ENCODE measurements around the gene LCA5. TPM values are rescaled to one million over a fixed set of nuclear protein-coding genes. Genes with fewer than 3 reads are reported as not detected.
"Not testable (repeated sequence)": the region's sequence is repeated elsewhere in the genome, so short reads cannot be mapped to it uniquely, and the experiment has no call there.

Gene LCA5
- 1 to 10 TPM; 1.8 to 7.9 (median 2.6) TPM for total RNA-seq
- 1 to 10 TPM; 1.3 to 2.9 TPM for polyA plus RNA-seq

GRCh38 chr6:79536954-79537747 is at the start of gene LCA5:
Gene LCA5, minus strand, starts transcription at chr6:79537430. Its CDS starts 18,536 bp downstream, at chr6:79518894.
- DNase-seq: peak; percentile 86 to 95 (median 92)
- Histone ChIP-seq H3K36me3 (no peaks in the 10 kb centered on the region), H3K4me1 (peaks cover 0 to 6% (median 0%) of the 10 kb centered on the region in 3 donors), H3K4me3 (peak within 1 kb of the TSS; percentile 61 to 89 (median 74)), H3K9me3 (no peaks in the 10 kb centered on the region), H3K27me3 (no peaks in the 10 kb centered on the region), H3K27ac (peak within 1 kb of the TSS; percentile 79 to 87 (median 84))
- peak; percentile 96 to 99 (median 98) for ATAC-seq
- WGBS, 2 donors: 0 to 1% methylated on average over 56 of the region's 56 CpGs
- intact Hi-C loops (cut with DNase I): no loop called here
- TF ChIP-seq CTCF (IDR thresholded peaks at IDR 0.05): no peak
- FAIRE-seq: peak; percentile 45

- TF ChIP-seq CTCF (IDR thresholded peaks at IDR 0.05): peak in 3 of 4 donors; percentile 6 to 28 (median 21)
- no peaks in the 10 kb centered on the region for H3K4me1 ChIP-seq
- no peaks in the 10 kb centered on the region for H3K27me3 ChIP-seq
- H3K4me3 ChIP-seq: no peak overlapping the region
- H3K9me3 ChIP-seq: no peaks in the 10 kb centered on the region
- intact Hi-C loops (cut with DNase I): no loop called here
- no peak for DNase-seq
- peak; percentile 63 to 82 (median 69) for ATAC-seq
- H3K36me3 ChIP-seq: no peaks in the 10 kb centered on the region
- FAIRE-seq: peak; percentile 34
- no peak overlapping the region for H3K27ac ChIP-seq
Measured at GRCh38 chr6:79586548-79586947, 49.3 kb upstream of the LCA5 start.

- ATAC-seq (no peak), FAIRE-seq (no peak), DNase-seq (no peak)
- TF ChIP-seq CTCF (IDR thresholded peaks at IDR 0.05): no peak
- Histone ChIP-seq H3K27me3 (no peaks in the 10 kb centered on the region), H3K27ac (no peak overlapping the region), H3K36me3 (no peaks in the 10 kb centered on the region), H3K9me3 (no peaks in the 10 kb centered on the region), H3K4me3 (no peak overlapping the region), H3K4me1 (no peaks in the 10 kb centered on the region)
- WGBS, 2 donors: 83 to 86% methylated on average over 2 of the region's 2 CpGs
- intact Hi-C loops (cut with DNase I): no loop called here
Measured at GRCh38 chr6:79584332-79584731, 47.1 kb upstream of the LCA5 start.

GRCh38 chr6:79577926-79578325 is 40.7 kb upstream of the LCA5 start:
- not testable (repeated sequence) for H3K4me3 ChIP-seq, DNase-seq, H3K27ac ChIP-seq, FAIRE-seq, H3K4me1 ChIP-seq, H3K9me3 ChIP-seq, H3K36me3 ChIP-seq, H3K27me3 ChIP-seq, ATAC-seq
- intact Hi-C loops (cut with DNase I): loop anchor here in 1 of 3 donors (10.0 kb wide), 1 partner anchor 137 kb away; no protein-coding TSS in a partner anchor
- WGBS, 2 donors: 86 to 90% methylated on average over 6 of the region's 6 CpGs

- FAIRE-seq: no peak
- intact Hi-C loops (cut with DNase I): loop anchor here in 1 of 3 donors (10.0 kb wide), 1 partner anchor 140 kb away; no protein-coding TSS in a partner anchor
Measured at GRCh38 chr6:79574630-79575225, 37.5 kb upstream of the LCA5 start.

More at GRCh38 chr6:79574630-79575225, 37.5 kb upstream of the LCA5 start:
- Histone ChIP-seq H3K36me3 (no peaks in the 10 kb centered on the region), H3K4me1 (peaks cover 2 to 7% (median 7%) of the 10 kb centered on the region in 3 donors), H3K9me3 (no peaks in the 10 kb centered on the region), H3K27me3 (no peaks in the 10 kb centered on the region), H3K27ac (no peak overlapping the region), H3K4me3 (no peak overlapping the region)
- ATAC-seq: no peak
- no peak for TF ChIP-seq CTCF (IDR thresholded peaks at IDR 0.05)
- whole genome bisulfite sequencing, 2 donors: 98 to 100% methylated on average over 1 of the region's 1 CpG
- no peak for DNase-seq

Measured in pancreas (tissue), 10 donors.